Activated CD4-positive, alpha-beta T cell treated with anti-CD3 and anti-CD28 coated beads, Interleukin-2, amount 10 ng/mL, durations not matched to agents 24 days and 14 days (primary cell): ENCODE data around the gene LST1. TPM values are rescaled to one million over a fixed set of nuclear protein-coding genes. Genes with fewer than 3 reads are reported as not detected.

Experiments
- total RNA-seq: library from RNA; stranded (reverse); gene quantifications from 2 replicates; pipeline ENCODE4 v1.2.3, GENCODE V29; 2022

LST1 gene
- total RNA-seq, 1 donor from 2014 or later: 46.4 TPM

Other genes with a start within 250 kb of the LST1 start
- 3,406 and 3,483 TPM in 2 replicates for gene HLA-B, start 229.1 kb upstream of the LST1 start, total RNA-seq
- 6.5 and 7.3 TPM in 2 replicates for gene MICA, start 182.7 kb upstream of the LST1 start, total RNA-seq
- gene MICB, start 88.1 kb upstream of the LST1 start, total RNA-seq: 32.8 and 35.5 TPM in 2 replicates
- gene MCCD1, start 57.3 kb upstream of the LST1 start, total RNA-seq: not detected in 2 replicates
- 696 and 720 TPM in 2 replicates for gene DDX39B, start 44.3 kb upstream of the LST1 start, total RNA-seq
- 0.89 and 0.92 TPM in 2 replicates for gene ATP6V1G2, start 39.7 kb upstream of the LST1 start, total RNA-seq
- gene NFKBIL1, start 38.7 kb upstream of the LST1 start, total RNA-seq: 14.8 and 16.2 TPM in 2 replicates
- gene LTA, start 14.0 kb upstream of the LST1 start, total RNA-seq: 622 and 631 TPM in 2 replicates
- 294 and 303 TPM in 2 replicates for gene TNF, start 10.7 kb upstream of the LST1 start, total RNA-seq
- gene LTB, start 3.9 kb upstream of the LST1 start, total RNA-seq: 134 and 136 TPM in 2 replicates
- gene NCR3, start 6.7 kb downstream of the LST1 start, total RNA-seq: 12.2 and 14.5 TPM in 2 replicates
- 68.2 and 69.6 TPM in 2 replicates for gene AIF1, start 29.0 kb downstream of the LST1 start, total RNA-seq
- 290 and 303 TPM in 2 replicates for gene PRRC2A, start 34.4 kb downstream of the LST1 start, total RNA-seq
- 324 and 342 TPM in 2 replicates for gene BAG6, start 66.4 kb downstream of the LST1 start, total RNA-seq
- 2.5 and 3.4 TPM in 2 replicates for gene APOM, start 69.6 kb downstream of the LST1 start, total RNA-seq
- gene C6orf47, start 74.5 kb downstream of the LST1 start, total RNA-seq: 16.8 and 17.9 TPM in 2 replicates
- gene GPANK1, start 78.7 kb downstream of the LST1 start, total RNA-seq: 32.9 and 33.6 TPM in 2 replicates
- 288 and 302 TPM in 2 replicates for gene CSNK2B, start 79.8 kb downstream of the LST1 start, total RNA-seq
- 32.8 and 33.5 TPM in 2 replicates for gene LY6G5B, start 83.7 kb downstream of the LST1 start, total RNA-seq
- gene LY6G5C, start 94.8 kb downstream of the LST1 start, total RNA-seq: 4.1 and 4.9 TPM in 2 replicates
- gene ABHD16A, start 117.0 kb downstream of the LST1 start, total RNA-seq: 43.1 and 44.7 TPM in 2 replicates
- gene LY6G6F, start 120.6 kb downstream of the LST1 start, total RNA-seq: not detected in 2 replicates
- gene LY6G6D, start 129.1 kb downstream of the LST1 start, total RNA-seq: not detected in 2 replicates
- gene LY6G6C, start 135.5 kb downstream of the LST1 start, total RNA-seq: not detected in 2 replicates
- gene MPIG6B, start 137.1 kb downstream of the LST1 start, total RNA-seq: not detected in 2 replicates
- 4.8 and 5.6 TPM in 2 replicates for gene DDAH2, start 143.0 kb downstream of the LST1 start, total RNA-seq
- gene CLIC1, start 150.3 kb downstream of the LST1 start, total RNA-seq: 385 TPM in 2 replicates
- gene MSH5, start 153.7 kb downstream of the LST1 start, total RNA-seq: 87.8 and 99.6 TPM in 2 replicates
- 15.0 and 17.7 TPM in 2 replicates for gene SAPCD1, start 176.4 kb downstream of the LST1 start, total RNA-seq
- gene VWA7, start 191.1 kb downstream of the LST1 start, total RNA-seq: 3.0 and 3.2 TPM in 2 replicates
- gene VARS1, start 209.5 kb downstream of the LST1 start, total RNA-seq: 173 and 181 TPM in 2 replicates
- gene LSM2, start 220.7 kb downstream of the LST1 start, total RNA-seq: 142 and 146 TPM in 2 replicates
- gene HSPA1L, start 229.0 kb downstream of the LST1 start, total RNA-seq: 1.8 and 2.5 TPM in 2 replicates
- 189 and 190 TPM in 2 replicates for gene HSPA1A, start 229.3 kb downstream of the LST1 start, total RNA-seq
- 156 and 161 TPM in 2 replicates for gene HSPA1B, start 241.5 kb downstream of the LST1 start, total RNA-seq